Erythroblast (primary cell): ENCODE measurements around the gene NPIPA7.
"Not testable (repeated sequence)": the region's sequence is repeated elsewhere in the genome, so short reads cannot be mapped to it uniquely, and the experiment has no call there.

Source experiments
- GATA1 ChIP-seq: IDR thresholded peaks from 2 replicates; pipeline ENCODE4 v1.6.1; 2011; ENCODE audit warnings: low read depth, mild to moderate bottlenecking, control low read depth, low read length, moderate library complexity
- POLR2A ChIP-seq: IDR thresholded peaks from 2 replicates; pipeline ENCODE4 v1.6.1; 2011; ENCODE audit warnings: mild to moderate bottlenecking, low read length

GRCh38 chr16:16331466-16331865 is 47.5 kb upstream of the NPIPA7 start:
- not testable (repeated sequence) for TF ChIP-seq POLR2A, GATA1
